Epithelial cell of esophagus (primary cell): ENCODE measurements around the gene IFNA17.
"Not testable (repeated sequence)": the region's sequence is repeated elsewhere in the genome, so short reads cannot be mapped to it uniquely, and the experiment has no call there.

ENCODE experiments used
- DNase-seq: peaks from one replicate; pipeline ENCODE4 v3.0.0; 2010; ENCODE audit warnings: low read depth
- H3K4me3 ChIP-seq: 2 replicates; pipeline ENCODE4 v1.5.1; 2011; ENCODE audit warnings: mild to moderate bottlenecking, low read length, control low read depth
- CTCF ChIP-seq: IDR thresholded peaks from 2 replicates; pipeline ENCODE4 v1.5.1; 2011; ENCODE audit warnings: low read depth, mild to moderate bottlenecking, low read length, control low read depth, inconsistent platforms; ENCODE audit not compliant: insufficient read depth; ENCODE audit errors: missing control alignments

The IFNA17 gene

GRCh38 chr9:21194867-21195776 lies 32.9 kb downstream of the IFNA17 start:
- not testable (repeated sequence) for H3K4me3 ChIP-seq
- TF ChIP-seq CTCF = peak; percentile 53
- DNase-seq = peak; percentile 7

- not testable (repeated sequence) for H3K4me3 ChIP-seq, DNase-seq
Measured at GRCh38 chr9:21187487-21187886, 40.5 kb downstream of the IFNA17 start, which contains the start of gene IFNA4. TSS of gene IFNA4 (minus strand) at chr9:21187587. CDS start at chr9:21187531, 56 bp downstream.

GRCh38 chr9:21182810-21183736 lies 44.9 kb downstream of the IFNA17 start:
- not testable (repeated sequence) for H3K4me3 ChIP-seq
- peak; percentile 20 for DNase-seq
- peak; percentile 43 for TF ChIP-seq CTCF
